Lung microvascular endothelial cell (primary cell): ENCODE measurements around the gene FAM120AOS. TPM values are rescaled to one million over a fixed set of nuclear protein-coding genes. Genes with fewer than 3 reads are reported as not detected.

ENCODE experiments used
- DNase-seq, 2 donors: peaks; one replicate each; pipeline versions ENCODE4 v3.0.0 to v3.0.0-alpha.2; 2010; ENCODE audit warnings: low read depth in 2 of 2
- total RNA-seq: library from RNA; depleted of rRNA; stranded (reverse); fragments of >200 nt; gene quantifications from 2 replicates; pipeline ENCODE4 v1.2.1, GENCODE V29; 2014

The FAM120AOS gene
- 17.7 and 27.4 TPM in 2 replicates for total RNA-seq

DNA sequence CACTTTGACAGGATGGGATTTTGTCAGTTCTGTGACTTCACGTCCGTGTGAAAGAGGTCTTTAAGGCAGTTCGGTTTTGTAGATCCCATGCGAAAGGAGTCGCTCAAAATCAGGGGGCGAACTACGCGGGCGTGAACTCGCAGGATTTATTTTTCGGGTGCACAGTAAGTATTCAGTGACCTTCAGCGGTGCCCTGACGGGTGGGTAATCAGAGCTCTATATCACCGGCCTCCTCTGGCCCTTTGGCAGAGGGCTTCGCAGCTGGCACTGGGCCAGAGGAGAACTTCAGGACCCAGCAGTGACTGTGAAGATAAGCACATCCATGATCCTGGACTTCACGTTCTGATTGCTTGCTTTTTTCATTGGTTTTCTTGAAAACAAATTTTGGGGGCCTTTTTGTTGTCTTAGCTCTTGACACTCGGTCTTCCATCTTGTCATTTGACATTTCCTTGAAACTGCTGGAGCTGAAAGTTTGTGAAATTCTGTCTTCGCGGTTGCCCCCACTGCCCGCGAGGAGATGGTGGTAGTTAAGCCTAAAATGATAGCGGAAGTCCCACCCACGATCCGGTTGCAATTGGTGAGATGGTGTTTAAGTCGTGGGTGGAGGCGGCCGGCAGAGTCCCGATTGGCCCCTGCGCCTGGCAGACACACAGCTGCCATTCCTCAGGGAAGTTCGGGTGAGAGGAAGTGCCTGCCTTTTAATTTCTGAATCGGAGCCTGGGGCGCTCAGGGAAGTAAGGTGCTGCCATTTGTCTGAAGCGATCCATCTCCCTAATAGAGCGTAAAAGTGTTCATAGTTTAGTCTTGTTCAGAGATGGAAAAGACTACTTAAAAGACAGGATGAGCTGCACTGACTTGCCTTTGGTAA, at the start of gene FAM120AOS:
FAM120AOS (minus strand) TSS at position 535 of the 868 bp plus-strand sequence. CDS start 872 bp downstream, outside the sequence.
- DNase-seq = peak; percentile 92 to 96

DNA sequence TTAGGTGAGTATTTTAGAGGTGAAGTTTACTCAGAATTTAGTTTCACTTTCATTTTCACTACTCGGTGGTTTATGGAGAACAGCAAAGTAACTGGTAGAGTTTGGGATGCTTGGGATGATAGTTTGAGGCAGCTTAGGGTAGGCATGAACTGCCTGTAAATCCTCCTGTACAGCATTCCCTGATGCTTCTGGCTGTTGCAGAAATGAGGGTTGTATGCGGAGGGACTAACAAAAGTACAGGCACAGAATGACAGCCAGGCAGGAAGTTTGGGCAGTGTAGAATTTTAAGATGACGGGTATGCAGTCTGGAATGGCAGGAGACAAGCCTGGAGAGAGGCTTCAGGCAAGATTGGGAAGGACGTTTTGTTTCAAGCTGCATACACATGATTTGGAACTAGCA, 48.0 kb upstream of the FAM120AOS start:
- DNase-seq = peak; percentile 44 to 52

DNA sequence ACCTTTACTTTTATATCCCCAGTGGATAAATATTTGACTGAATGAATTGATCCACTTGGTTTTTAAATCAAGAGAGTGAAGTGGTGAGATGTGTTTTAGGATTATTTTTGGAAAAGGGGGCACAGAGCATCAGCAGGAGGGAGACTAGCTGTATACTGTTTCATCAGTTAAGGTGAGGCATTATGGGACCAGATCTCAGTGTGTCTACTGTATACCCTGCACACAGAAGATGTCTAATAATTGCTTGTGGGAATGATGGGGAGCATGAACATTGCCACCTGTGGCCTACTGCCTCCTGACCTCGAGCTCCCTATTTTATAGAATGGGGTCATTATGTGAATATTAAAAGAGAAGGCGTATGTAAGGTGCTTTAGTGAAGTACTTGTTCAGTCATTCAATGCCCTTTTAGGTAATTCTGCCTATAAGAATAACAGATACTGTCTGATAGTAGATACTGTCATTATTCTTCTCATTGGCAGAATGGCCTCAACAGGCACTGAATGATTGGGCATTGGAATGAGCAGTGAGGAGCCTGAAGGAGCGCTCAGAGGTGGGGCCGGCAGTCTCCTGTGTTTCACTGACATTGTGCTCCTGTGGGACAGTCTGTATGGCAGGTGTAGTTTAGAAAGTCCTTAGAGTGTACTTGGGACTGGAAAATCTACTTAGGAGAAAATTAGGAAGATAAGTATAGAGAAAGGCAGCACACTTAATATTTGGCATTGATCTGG, 47.4 kb upstream of the FAM120AOS start:
- no peak for DNase-seq

DNA sequence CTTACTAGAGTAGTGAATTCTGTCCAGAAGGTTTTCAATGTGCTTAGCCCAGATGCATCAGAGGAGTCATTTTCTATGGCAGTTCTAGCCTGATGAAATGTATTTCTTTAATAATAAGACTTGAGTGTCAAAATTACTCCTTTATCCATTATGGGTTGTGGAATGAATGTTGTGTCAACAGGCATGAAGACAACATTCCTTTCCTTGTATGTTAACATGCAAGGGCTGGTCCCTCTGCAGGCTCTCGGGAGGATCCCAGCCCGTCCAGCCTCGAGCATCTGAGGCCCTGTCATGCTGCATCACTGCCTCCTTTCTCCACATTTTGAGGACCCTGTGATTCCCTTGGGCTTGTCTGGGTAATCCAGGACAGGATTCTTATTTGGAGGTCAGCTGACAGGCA, 42.9 kb upstream of the FAM120AOS start:
- no peak for DNase-seq

DNA sequence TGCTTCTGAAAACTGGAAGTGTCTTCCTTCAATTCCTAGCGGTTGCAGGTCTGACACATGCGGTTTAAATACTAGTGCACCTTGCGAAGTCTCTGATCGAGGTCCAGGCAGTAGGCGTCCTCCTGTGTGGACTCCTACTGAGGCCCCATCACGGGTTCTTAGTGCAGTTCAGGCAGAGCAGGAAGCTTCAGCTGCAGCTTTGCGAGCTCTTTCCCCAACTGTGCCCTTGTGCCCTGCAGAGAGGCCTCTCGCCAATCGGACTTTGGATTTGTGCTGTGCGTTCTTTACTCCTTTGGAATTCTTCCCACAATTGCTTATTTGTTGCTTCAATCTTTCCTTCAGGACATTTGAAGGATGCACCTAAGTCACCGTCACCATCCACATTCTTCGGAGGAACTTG, 40.6 kb upstream of the FAM120AOS start:
- DNase-seq = no peak

DNA sequence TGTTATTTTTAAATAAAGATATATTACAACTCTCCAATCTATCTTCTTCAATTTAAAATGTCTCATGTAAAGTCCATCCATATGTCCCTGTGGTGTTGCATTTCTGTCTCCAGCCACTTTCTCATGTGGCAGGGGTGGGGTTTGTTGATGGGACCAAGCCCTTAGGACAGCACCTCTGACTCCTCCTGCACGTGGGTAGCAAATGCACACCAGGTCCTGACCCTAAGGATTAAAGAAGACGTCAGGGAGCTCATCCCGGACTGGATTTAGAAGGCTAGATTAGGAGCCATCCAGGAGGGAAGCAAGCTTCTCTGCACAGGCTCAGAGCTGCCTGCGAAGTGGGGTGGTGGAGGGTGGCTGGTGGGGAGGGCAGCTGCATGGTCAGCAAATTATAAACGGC, 38.9 kb upstream of the FAM120AOS start:
- no peak for DNase-seq

DNA sequence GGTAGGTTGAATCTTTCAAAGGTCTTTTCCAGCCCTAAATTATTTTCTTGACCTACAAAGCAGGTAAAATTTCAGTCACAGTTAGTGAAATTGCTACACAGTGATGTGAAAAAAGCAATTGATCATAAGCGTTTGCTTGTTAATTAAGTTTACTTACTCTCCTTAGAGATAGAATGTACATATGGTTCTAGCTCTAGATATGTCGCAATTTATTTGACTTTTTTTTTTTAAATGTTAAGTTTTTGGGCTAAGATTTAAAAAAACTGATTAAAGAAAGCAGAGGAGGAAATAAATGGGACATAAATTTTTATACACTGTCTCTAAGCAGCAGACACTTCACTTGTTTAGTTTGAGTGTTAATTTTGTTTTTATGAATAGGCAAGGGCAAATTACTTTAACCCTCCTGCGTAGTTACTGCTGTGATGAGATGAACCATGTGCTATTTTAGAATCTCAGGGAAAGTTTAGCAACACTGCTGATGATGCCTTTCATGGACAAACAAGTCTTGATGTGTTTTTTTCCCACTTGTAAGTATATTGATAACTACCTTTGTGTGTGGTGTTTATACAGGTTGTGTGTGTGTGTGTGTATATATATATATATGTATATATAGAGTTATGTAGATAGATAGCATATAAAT, 38.3 kb upstream of the FAM120AOS start:
- no peak for DNase-seq

DNA sequence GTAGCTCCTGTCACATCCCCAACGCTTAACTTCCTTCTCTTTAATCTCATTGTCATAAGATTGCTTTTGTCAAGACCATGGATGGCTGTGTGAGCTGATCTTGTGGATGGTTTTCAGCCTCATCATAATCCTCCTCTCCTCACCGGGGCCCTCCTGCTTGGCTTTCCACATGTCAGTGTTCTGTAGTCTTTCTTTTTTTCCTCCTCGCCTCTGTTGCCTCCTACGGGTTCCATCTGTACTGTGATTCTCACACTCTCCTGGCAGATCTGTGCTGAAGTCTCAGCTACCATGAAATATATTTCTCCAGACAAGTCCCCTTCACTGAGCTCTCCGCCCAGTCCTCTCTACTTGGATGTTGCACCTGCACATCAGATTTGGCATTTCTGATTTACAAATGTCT, 34.9 kb upstream of the FAM120AOS start:
- no peak for DNase-seq

DNA sequence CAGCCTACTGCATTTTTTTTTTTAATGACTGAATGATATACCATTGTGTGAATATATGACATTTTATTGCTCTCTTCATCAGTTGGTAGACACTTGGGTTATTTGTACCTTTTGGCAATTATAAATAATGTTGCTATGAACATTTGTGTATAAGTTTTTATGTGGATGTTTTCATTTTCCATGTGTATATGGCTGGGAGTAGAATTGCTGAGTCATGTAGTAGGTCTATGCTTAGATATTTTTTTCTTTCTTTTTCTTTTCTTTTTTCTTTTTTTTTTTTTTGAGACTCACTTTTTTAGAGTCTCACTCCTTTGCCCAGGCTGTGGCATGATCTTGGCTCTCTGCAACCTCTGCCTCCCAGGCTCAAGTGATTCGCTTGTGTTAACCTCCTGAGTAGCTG, 32.9 kb upstream of the FAM120AOS start:
- no peak for DNase-seq

DNA sequence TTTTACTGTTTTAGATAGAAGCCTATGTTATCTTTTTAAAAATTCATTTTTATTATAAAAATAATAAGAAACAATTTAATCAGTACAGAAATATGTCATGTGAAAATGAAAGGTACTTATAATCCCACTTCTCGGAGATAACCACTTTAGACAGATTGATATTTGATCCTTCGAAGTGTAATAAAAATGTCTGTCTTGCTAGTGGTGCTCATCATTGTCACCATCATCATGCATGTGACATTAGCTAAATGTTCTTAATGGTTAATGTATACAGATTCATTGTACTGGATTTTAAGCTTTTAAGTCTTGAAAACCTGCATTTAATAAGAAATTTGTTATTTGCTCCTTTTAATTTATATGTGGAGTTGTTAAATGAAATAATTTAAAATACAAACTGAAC, 30.1 kb upstream of the FAM120AOS start:
- DNase-seq = no peak

DNA sequence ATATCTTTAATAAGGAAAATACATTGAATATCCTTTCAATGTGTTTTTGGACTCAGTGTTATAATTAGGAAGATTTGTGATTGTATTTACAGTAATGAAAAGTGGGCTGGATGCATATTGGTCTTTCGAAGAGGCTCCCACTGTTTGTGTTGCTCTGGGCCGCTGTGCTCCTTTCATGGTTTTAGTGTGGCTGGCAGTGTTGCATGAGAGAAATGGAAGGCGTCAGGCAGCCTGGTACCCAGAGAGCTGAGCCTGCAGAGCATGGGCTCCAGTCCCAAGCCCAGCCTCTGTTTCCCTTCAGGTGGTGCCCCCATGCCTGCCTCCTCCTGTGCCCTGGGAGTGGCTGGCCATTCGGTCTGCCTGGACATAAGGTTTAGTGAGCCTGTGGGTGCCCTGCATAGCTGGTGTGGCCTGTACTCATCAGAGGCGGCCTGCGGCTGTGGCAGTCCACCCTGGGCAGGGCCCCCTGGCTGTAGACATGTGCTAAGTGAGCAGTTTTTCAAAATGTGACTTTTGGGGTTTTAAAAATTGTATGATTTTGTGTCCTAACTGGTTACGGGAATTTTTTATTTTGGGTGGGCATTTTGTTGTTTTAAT, 27.4 kb upstream of the FAM120AOS start:
- DNase-seq = no peak

DNA sequence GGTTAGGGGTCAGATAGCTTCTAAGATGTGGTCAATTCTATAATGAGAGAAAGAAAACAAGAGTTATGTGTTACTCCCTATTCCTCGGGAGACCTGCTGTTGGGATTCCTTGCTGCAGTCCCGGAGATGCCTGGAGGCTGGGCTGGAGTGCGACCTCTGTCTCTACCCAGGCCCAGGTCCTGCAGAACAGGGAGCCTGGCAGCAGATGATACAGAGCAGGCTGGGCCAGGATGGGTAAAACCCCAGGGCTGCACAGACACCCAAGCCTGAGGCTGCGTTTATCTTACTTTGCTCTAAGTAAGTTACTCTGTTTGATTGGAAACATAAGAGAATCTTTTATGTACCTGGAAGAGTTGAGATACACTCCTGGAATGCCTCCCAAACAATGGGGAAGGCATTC, 26.9 kb upstream of the FAM120AOS start:
- DNase-seq = no peak

DNA sequence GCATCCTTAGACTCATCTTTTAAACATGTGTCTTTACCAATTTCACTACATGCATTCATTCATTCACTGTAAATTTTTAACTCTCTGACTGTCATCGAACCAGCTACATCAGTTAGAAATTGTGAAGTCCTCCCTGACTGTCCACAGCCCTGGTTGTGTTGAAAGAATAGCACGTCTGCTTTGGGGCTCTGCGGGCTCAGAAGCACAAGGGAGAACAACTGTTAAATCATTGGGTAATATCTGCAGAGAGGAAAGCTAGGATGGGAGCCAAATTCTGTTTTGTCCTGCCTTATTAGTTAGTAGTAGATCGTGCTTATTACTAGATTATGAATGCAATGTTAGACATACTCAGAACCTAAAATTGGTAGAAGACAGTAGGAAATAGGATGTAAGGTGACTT, 26.3 kb upstream of the FAM120AOS start:
- no peak for DNase-seq

DNA sequence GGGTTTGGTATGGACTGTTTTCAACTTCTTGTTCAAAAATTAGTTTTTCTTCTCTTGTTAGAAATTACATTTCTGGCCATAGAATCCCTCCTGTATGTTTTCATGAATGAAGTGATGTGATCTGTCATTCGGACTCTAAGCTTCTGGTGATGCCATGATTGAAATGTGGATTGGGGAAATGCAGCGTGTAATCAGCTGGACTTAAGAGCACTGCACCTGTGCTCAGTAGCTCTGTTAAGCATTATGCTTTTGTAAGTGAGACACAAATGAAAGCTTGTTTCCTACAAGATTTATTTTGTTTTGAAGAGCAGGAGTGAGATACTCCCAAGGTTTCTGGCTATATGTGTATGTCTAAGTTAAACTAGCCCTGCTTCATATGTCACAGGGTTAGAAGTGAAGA, 24.0 kb upstream of the FAM120AOS start:
- DNase-seq = no peak

DNA sequence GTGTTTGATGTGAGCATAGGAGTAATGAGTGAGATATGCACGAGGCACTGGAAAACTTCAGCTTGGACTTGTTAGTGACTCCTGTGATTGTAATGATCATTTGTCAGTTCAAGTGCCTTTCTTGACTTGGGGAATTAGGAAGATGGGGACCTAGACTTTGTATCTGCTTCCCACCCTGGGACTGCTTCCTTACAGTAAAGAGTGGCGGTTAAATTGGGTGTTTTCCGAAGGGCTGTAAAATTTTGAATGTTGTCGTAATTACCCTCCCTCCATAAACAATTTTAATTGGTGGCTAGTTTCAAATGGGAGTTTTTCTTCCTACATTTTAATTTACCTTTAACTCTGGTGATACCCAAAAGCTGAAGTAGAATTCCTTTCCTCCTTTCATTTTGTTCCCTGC, 23.5 kb upstream of the FAM120AOS start:
- no peak for DNase-seq

DNA sequence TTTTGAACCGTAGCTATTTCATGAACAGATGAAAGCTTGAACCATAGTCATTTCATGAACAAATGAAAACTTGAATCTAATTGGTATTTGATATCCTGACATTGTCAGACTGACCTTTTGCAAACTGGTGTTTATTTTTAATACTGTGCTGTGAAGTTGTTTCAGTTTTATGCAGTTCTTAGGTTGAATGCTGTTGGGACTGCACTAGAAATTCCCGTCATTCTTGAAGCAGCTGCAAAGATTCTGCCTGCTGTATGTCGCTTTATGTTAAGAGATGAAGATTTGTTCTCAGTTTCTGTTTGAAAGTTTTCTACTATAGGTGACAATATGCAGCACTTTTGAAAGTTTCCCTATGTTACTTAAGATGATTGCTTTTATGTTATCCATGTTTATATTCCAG, 22.5 kb upstream of the FAM120AOS start:
- no peak for DNase-seq

DNA sequence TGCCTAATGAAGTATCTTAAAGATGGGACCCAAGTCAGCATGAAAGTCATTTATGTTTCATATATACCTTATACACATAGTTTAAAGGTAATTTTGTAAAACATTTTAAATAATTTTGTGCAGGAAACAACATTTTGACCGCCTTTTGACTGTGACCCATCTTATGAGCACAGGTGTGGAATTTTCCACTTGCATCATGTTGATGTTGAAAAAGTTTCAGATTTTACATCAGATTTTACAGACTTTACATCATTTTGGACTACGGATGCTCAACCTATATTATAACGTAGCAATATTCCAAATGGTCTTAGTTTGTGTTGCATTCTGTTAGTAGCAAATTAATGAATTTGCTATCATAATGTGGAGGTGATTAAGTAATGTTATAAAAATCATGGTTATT, 21.7 kb upstream of the FAM120AOS start:
- DNase-seq = no peak

DNA sequence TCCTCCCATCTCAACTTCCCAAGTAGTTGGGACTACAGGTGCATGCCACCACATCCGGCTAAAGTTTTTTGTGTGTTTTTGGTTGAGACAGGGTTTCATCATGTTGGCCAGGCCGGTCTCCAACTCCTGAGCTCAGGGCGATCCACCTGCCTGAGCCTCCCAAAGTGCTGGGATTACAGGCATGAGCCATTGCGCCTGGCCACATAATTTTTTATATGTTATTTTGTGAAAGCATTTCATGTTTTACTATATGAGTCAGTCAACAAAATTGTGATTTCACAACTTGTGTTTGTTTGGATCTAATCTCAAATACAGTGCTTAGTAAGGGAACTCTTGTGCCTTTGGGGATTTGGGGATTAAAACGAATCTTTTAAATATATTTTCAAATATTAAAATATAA, 20.0 kb upstream of the FAM120AOS start:
- no peak for DNase-seq

DNA sequence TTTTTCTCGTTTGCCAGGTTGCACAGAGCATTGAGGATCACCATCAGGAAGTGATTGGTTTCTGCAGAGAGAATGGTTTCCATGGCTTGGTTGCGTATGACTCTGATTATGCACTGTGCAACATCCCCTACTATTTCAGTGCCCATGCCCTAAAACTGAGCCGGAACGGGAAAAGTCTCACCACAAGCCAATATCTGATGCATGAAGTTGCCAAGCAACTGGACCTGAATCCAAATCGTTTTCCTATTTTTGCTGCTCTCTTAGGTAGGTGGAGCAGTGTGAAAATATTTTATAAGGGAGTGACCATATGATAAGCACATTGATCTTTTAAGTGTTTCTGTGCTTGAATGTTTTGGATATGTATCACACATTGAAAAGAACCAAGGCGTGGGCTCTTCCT, 17.7 kb upstream of the FAM120AOS start:
- DNase-seq = peak in 1 of 2 donors; percentile 28

DNA sequence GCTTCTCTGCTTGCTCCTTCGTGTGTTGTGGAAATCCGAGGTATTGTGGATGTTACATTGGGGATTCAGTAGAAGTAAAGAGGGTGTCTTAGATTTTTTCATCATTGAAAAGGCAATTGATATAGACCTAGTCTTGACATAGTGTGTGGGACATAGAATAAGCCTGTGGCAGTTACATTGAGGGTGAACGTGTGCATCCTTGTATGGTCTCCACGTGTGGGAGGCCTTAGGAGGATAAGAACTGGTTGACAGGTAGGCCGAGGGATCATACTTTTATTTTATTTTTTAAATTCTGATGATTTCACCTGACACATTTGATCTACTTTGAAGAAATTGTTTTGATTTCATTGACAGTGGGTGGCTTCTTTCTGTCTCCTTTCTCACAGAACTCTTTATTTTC, 17.0 kb upstream of the FAM120AOS start:
- DNase-seq = no peak

DNA sequence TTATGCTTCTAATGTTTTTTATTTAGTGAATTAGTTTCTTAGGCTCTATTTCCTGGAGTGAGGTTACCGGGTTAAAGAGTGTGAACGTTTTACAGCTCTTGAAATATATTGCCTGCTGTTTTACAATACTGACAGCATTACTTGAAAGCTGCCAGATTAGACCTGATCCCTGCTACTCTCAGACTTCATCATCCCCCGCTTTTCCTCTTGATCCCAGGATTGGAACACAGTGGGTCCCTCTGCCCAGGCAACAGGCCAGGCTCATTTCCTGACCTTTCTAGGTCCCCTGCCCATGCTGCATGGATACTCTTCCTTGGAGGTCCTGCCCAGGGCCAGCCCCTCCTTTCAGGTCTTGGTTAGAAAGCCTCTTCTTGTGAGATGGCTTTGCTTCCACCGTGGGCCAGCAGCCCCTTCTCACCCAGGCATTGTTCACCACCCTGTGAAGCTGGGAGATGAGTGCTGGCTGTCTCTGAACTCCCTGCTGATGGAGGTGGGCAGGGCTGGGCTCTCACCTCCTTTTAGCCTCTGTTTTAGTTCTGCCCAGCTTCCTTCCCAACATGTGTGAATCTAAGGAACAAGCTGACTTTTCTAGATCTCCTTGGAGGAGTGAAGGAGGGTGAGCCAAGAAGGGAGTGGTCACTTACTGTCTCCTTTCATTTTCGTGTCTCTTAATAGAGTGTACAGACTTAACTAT, 15.5 kb upstream of the FAM120AOS start:
- DNase-seq = peak in 1 of 2 donors; percentile 57
